ENCODE measurements around the gene PHOX2A.

The PHOX2A gene

DNA sequence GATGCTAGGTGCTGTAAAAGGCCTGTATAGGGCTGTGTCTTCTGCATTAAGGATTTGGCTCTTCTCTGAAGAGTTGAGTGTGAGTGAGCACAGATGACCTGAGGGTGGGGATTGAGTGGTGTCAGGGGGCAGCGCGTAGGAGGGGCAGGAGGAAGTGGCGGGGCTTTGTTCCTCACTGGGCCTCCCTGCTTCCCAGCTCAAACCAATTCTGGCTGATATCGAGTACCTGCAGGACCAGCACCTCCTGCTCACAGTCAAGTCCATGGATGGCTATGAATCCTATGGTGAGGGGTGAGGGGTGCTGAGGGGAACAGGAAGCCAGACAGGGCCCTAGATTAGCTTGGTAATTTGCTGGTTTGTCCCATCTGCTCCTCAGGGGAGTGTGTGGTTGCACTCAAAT is 9.1 kb downstream of the PHOX2A start:
- DNase-seq (ENCODE audit: low read depth in 2 of 2, low spot score in 1 of 2) = no peak

DNA sequence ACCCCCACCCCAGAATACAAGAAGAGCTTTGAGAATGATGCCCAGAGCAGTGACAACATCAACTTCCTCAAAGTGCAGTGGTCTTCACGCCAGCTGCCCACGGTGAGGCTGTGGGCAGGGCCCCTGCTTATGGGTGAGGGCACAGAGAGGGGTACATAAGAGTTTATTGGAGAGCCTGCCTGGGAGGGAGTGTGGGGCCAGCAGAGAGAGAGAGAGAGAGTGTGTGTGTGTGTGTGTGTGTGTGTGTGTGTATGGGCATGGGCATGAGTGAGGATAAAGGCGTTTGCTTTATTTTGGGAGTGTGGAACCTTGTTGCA is 9.5 kb downstream of the PHOX2A start:
- DNase-seq (ENCODE audit: low read depth in 2 of 2, low spot score in 1 of 2) = no peak

DNA sequence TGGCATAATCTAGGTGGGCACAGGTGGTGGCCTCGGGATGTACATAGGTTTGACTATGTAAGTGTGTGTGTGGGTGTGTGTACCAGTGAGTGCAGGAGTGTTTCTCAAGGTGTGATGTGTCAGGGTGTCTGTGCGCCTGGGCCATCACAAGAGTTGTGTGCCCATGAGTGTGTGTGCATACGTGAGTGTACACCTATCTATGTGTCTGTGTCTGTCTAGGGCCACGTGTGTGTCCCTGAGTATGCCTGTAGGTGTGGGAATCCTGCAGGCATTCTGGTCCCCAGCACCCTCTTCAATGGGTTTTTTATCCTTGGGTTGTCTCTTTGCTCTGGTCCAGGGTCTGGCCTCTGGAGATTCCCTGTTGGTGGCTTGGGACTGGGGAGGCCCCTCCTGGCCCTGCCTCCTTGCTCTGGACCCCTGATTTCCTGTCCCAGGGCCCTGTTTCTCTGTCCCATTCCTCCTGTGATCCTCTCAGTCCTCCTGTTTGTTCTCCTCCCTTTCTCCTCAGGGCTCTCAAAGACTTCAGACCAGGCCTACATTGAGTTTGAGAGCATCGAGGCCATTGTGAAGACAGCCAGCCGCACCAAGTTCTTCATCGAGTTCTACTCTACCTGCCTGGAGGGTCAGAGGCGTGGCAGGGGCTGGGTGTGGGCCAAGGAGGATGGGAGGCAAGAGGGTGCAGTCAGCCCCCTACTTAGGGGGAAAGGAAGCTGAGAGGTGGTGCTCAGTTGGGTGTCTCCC is 10.0 kb downstream of the PHOX2A start:
- DNase-seq (ENCODE audit: low read depth in 2 of 2, low spot score in 1 of 2) = no peak

DNA sequence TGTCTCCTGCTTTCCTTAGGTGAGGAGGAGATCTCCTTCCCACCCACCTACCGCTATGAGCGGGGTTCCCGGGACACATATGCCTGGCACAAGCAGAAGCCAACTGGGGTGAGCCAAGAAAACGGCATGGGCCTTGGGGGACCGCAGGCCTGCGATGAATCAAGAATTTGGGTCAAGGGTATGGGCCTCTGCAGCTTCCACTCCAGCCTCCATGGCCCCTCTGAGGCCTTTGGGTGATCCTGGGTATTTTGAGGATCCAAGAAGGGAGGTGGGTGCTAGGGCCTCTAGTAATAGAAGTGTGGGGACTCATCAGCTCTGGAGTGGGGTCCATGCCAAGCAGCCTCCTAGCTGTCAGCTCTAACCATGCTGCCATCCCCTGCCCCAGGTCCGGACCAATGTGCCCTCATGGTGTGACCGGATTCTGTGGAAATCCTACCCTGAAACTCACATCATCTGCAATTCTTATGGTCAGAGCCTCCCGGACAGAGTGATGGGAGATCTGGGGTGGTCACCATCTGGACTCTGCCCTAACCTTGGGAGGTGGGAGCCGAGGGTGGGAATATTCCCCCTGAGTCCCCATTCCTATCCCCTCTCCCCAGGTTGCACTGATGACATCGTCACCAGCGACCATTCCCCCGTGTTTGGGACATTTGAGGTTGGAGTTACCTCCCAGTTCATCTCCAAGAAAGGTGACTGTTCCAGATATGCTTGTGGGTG is 10.8 kb downstream of the PHOX2A start:
- DNase-seq (ENCODE audit: low read depth in 2 of 2, low spot score in 1 of 2) = no peak

DNA sequence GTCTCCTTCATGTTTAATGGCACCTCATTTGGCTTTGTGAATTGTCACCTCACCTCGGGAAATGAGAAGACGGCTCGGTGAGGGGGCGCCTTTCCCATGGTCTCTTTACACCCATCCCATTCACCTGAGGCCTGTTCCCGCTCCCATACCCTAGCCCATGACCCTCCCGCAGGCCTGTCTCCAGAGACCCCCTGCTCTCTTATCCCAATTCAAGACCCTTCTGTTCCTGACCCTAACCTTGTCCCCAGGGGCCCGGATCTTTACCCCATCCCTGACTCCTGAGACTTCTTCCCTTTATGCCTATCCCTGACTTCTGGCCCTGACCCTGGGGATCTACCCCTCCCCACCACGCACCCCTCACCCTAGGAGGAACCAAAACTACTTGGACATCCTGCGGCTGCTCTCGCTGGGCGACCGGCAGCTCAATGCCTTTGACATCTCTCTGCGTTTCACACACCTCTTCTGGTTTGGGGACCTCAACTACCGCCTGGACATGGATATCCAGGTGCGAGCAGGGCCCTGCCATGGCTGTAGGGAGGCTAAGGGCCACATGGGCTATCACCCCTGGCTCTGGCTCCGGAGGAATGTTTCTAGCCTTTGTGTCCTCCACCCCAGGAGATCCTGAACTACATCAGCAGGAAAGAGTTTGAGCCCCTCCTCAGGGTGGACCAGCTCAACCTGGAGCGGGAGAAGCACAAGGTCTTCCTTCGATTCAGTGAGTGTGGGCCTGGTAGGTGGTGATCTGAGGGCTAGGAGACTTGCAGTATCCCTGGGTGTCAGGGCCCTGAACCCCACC is 11.5 kb downstream of the PHOX2A start:
- no peak for DNase-seq (ENCODE audit: low read depth in 2 of 2, low spot score in 1 of 2)

DNA sequence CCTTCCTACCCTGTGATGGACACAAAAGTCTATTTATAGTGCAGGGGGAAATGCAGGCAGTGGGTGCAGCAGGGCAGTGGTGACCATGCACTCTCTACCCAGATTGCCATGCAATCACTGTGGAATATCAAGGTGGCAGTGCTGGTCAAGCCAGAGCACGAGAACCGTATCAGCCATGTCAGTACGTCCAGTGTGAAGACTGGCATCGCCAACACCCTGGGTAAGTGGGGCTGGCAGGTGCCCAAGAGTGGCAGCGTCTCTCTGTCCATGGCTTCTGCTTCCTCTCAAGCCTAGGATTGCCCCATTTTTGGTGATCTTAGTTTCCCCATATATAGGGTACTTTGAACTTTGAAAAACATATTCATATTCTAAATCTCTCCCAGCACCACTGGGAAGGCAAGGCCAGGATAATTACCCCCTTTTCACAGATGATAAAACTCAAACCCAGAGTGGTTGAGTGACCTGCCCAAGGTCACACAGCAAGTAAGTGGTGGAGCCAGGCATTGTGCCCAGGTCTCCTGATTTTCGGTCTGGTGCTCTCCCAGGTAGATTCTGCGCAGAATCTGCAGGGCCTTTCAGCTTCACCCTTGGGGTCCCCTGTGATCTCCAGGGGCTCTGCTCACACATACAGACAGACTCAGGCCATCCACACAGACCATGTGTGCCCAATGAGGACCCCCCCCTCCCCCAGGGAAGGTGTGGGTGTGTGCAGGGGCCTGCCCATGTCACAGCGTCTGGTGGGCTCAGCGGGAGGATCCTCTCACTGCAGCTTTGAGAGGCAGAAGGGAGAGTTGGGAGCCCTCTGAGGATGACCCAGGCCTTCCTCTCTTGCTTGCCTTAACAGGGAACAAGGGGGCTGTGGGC is 12.3 kb downstream of the PHOX2A start:
- no peak for DNase-seq (ENCODE audit: low read depth in 2 of 2, low spot score in 1 of 2)

DNA sequence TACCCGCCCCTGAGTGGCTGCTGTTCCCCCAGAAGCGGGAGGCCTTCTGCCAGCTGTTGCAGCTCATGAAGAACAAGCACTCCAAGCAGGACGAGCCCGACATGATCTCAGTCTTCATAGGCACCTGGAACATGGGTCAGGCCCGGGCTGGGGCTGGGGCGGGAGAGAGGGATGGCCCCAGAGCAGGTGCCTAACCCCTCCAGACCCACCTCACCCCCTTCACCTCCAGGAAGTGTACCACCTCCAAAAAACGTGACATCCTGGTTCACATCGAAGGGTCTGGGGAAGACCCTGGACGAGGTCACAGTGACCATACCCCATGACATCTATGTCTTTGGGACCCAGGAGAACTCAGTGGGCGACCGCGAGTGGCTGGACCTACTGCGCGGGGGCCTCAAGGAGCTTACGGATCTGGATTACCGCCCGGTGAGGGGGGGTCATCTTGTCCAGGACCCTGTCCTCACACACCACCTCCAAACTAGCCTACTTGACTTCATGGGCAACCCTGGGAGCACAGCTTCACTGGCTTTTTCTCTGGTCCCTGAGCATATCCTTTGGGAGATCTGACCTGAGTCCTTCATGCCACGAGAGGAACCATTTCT is 13.1 kb downstream of the PHOX2A start:
- no peak for DNase-seq (ENCODE audit: low read depth in 2 of 2, low spot score in 1 of 2)

DNA sequence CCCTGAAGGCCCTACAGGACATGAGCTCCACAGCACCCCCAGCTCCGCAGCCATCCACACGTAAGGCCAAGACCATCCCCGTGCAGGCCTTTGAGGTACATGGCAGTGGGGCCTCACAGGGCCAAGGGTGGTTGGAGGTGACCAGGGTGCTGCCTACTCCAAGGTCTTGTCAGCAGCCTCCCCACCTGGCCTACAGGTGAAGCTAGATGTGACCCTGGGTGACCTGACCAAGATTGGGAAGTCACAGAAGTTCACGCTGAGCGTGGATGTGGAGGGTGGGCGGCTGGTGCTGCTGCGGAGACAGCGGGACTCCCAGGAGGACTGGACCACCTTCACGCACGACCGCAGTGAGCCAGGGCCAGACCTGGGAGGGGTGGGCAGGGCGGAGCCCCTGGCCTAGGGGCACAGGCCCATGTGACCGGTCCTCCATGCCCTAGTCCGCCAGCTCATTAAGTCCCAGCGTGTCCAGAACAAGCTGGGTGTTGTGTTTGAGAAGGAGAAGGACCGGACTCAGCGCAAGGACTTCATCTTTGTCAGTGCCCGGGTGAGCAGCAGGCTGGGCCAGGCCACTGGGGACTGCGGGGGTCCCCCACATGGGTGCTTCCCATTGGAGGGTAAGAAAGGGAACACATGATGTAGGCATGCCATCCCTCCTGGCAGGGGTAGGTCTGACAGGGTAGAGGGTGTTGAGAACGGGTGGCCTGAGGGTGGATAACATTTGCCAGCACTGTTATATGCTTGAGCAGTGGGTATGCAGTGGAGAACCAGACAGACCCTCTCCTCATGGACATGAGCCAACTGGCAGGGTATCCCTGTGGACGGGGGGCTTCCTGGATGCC is 13.8 kb downstream of the PHOX2A start:
- no peak for DNase-seq (ENCODE audit: low read depth in 2 of 2, low spot score in 1 of 2)

DNA sequence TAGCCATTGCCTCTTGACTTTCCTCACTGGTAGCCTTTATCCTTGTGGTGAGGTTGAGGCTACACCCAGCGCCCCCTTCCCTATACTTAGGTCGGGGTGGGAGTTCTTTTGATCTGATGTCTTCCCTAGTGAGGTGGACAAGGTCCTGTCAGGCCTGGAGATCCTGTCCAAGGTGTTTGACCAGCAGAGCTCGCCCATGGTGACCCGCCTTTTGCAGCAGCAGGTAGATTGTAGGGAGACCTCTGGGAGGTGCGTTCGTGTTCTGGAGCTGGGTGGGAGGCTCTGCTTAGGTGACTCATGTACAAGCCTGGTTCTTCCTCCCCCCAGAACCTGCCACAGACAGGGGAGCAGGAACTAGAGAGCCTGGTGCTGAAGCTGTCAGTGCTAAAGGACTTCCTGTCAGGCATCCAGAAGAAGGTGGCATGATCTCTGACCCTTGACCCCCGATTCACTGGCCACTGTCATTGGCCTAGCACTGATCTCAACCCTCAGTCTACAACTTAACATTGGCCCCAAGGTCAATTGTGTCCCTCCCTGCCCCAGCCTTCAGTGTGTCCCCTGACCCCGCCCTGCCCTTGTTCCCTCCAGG is 14.5 kb downstream of the PHOX2A start:
- no peak for DNase-seq (ENCODE audit: low read depth in 2 of 2, low spot score in 1 of 2)

DNA sequence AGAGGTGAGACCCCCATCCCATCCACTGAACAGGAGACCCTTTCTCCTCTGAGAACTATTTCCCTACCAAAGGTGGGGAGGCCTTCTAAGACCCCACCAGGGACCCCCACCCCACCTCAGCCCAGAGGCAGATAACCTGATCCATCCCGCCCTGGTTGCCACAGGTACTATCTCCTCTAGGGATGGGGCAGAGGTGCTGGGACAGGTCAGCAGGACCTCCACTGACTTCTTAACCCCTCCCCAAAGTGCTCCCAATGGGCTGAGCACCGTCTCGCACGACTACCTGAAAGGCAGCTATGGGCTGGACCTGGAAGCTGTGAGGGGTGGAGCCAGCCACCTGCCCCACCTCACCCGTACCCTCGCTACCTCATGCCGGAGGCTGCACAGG is 15.1 kb downstream of the PHOX2A start:
- no peak for DNase-seq (ENCODE audit: low read depth in 2 of 2, low spot score in 1 of 2)

DNA sequence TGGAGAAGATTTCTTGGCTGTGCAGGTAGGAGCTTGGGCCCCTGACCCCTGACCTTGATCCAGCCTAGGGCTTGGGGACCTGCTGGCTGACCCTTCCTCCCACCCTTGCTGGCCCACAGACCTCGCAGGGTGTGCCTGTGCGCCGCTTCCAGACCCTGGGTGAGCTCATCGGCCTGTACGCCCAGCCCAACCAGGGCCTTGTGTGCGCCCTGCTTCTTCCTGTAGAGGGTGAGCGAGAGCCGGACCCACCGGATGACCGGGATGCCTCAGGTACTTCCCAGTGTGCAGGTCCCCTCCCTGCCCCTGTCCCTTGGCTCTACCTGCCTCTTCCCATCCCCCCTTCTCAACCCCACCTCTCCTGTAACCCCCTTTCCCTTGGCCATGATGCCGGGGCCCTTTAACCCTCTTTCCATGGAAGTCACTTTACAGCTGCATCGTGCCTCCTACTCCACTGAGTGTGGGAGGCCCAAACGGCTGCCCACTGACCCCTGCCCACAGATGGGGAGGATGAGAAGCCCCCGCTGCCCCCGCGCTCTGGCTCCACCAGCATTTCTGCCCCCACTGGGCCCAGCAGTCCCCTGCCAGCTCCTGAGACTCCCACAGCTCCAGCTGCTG is 15.6 kb downstream of the PHOX2A start:
- DNase-seq (ENCODE audit: low read depth in 2 of 2, low spot score in 1 of 2) = no peak

DNA sequence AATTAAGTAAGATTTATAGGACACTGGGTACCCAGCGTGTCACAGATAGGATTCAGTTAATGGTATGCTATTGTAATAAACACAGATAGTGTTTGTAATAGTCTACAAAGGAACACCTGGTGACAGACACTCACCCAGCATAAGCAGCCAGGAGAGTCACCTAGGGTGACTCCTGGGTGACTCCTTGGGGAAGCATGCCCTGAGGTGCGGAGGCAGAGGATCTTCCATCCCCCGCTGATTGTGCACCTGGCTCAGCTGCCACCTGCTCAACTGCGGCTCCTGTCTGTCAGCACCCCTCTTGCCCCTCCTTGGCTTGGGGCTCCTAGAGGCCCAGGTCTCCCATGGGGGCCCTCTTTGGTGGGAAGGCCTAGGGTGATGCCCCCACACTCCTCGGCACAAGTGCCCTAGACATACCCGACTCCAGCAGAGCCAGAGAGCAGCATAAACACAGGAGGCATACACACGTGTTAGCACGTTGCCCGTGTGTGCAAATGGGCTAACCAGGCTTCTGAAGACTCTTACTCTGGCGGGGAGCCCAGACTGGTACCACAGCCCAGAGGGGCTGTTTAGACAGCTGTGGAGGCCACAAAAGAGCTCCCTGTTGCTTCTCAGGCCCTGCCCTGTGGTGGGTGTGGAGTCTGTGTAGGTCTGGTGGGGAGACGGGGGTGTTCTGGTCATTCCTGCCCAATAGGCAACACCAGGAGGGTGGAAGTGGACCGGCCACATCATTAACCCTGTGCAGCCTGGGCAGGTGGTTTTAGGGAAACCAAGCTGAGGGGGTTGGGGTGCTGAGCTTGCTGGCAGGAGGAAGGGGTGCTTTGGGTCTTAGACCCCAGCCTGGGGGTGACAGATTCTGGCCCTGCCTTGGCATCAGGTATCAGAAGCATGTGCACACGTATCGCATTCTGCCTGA is 16.4 kb downstream of the PHOX2A start:
- DNase-seq (ENCODE audit: low read depth in 2 of 2, low spot score in 1 of 2) = no peak

DNA sequence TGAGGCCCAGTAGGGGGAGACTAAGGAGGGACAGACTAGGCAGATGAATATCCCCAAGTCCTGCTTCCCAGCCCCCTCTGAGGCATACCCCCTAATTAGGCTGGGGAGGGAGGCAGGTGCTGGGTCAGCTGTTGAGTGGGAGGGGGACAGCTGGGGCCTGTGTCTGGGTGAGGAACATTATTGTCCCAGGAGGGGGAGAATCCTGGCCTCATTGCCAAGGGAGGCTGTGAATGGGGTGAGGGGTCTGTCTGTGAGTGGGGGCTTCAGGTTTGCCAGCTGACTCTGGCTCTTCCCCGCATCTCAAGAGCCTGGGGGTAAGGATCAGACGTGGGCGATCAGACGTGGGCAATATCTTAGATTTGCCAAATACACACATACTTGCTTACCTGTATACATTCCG is 17.3 kb downstream of the PHOX2A start:
- DNase-seq (ENCODE audit: low read depth in 2 of 2, low spot score in 1 of 2) = no peak

DNA sequence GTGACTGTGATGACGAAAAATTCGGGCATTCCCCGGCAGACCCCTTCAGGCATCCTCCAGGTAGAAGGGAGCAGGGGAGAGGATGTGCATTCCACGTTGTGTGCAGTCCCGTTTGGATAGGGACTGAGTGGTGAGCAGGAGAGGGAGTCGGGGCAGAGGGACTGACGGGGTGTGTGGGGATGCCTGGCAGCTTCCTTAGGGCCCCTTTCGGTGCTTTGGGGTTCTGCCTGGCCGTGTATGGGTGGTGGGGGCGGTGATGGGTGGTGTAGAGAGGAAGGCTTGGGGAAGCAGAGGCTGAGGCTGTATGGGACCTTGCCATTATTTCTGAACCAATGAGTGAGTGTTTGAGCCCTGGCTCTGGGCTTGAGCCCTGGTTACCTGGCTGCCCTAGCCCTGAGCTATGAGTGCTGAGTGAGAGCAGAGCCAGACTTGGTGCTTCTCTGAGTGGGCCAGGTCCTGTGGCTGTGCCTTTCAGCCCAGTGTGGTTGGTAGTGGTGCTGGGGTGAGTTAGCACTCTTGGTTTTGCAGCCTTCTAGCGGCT is 18.5 kb downstream of the PHOX2A start:
- DNase-seq (ENCODE audit: low read depth in 2 of 2, low spot score in 1 of 2) = no peak

DNA sequence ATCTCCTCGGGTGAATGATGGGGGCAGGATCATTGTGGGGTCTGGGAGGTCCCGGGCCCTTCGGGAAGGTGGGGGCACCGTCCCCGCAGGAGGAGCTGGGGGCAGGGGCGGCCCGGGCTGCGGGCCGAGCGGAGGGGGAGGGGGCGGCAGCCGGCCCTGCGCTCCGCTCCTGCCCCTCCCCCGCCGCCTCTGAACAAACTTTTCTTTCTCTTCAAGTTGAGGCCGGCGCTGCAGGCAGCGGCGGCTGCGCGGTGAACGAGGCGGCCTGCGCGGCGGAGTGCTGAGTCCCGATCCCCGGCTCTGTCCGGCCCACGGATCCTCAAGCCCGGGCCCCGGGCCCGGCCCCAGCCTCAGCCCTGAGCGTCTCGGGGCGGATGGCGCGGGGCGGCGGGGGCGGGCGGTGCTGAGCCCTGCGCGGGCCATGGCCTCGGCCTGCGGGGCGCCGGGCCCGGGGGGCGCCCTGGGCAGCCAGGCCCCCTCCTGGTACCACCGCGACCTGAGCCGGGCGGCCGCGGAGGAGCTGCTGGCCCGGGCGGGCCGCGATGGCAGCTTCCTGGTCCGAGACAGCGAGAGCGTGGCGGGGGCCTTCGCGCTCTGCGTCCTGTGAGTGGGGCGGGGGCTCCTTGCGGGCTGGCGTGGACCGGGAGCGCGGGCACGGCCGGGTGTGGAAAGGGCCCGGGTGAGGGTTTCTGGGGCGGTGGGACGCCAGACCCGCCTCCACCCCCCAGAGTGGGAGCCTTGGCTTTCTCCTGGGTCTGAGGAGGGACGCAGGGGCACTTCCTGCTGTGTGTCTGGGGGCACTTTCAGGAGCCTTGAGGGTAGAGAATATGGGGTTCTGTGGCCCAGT is 19.2 kb downstream of the PHOX2A start, which contains the start of gene INPPL1:
Gene INPPL1 (plus strand): TSS at position 204 of the 847 bp plus-strand sequence. CDS start 218 bp downstream, at position 422.
- no peak for DNase-seq (ENCODE audit: low read depth in 2 of 2, low spot score in 1 of 2)

DNA sequence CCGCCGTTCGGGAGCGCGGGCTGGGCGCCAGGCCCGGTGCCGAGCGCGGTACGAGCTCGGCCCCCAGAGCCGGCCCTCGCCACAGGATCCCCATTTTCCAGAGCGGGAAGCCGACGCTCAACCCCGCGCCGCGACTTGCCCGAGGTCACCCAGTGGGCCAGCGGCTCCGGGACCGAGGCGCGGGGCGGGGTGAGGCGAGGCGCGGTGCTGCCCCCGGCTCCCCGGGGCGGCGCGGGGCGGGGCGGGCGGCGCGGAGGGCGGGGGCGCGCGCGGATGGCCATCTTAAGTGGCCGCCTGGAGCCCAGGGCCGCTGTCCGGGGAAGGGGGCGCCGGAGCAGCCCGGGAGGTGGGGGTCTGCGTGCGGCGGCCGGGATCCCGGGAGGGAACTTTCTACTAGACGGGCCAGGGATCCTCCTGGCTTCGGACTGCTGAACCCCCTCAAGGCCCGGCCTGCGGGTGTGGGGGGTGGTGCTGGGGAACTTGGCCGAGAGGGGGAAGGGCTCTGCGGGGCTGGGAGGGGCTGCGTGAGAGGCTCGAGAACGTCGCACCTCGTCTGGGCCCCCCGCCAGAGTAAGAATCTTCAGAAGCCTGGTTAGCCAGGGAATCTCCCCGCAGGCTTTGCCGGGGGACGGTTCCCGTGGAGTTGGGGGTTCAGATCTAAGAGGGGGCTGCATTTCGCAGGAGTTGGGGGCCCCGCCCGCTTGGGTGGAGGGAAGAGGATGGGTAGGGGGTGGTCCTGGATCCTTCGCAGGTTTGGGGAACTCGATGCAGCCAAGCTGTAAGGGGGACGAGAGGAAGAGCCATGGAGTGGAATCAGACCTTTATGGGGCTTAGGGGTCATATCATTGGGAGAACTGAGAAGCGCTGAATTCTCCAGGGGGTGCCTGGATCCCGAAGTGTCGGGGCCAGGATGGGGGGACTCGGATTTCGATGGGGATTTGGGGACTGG is 20.1 kb downstream of the PHOX2A start:
- peak in 1 of 2 donors; percentile 27 for DNase-seq (ENCODE audit: low read depth in 2 of 2, low spot score in 1 of 2)
